GM18505 (cell line): ENCODE data around the gene FANK1.

ENCODE experiments used
- ATAC-seq: cut with Tn5 transposase; IDR thresholded peaks from one replicate; pipeline ENCODE4 v1.9.1; 2021; ENCODE audit not compliant: unreplicated experiment
- POLR2A ChIP-seq: IDR thresholded peaks from 4 replicates; pipeline ENCODE4 v1.6.1; 2011; ENCODE audit warnings: borderline replicate concordance; ENCODE audit not compliant: insufficient read depth, insufficient read length; ENCODE audit errors: extremely low read depth

The FANK1 gene

GRCh38 chr10:125984346-125984745, 88.0 kb downstream of the FANK1 start:
- ATAC-seq, result no peak
- TF ChIP-seq POLR2A, result no peak

- no peak for TF ChIP-seq POLR2A
- no peak for ATAC-seq
These were observed 88.6 kb downstream of the FANK1 start for GRCh38 chr10:125984865-125985495.

GRCh38 chr10:125985557-125986240, 89.3 kb downstream of the FANK1 start:
- no peak for TF ChIP-seq POLR2A
- no peak for ATAC-seq

- no peak for ATAC-seq
- no peak for TF ChIP-seq POLR2A
These were observed 93.4 kb downstream of the FANK1 start for GRCh38 chr10:125989791-125990190.

GRCh38 chr10:125990974-125991373, 94.6 kb downstream of the FANK1 start:
- no peak for TF ChIP-seq POLR2A
- ATAC-seq, result no peak

- ATAC-seq, result no peak
These were observed 95.0 kb downstream of the FANK1 start for GRCh38 chr10:125991392-125991791.

GRCh38 chr10:125992254-125992653, 95.9 kb downstream of the FANK1 start:
- no peak for ATAC-seq
- no peak for TF ChIP-seq POLR2A

More at GRCh38 chr10:125991392-125991791, 95.0 kb downstream of the FANK1 start:
- TF ChIP-seq POLR2A, result no peak

GRCh38 chr10:125994601-125995000, 98.2 kb downstream of the FANK1 start:
- ATAC-seq, result no peak
- no peak for TF ChIP-seq POLR2A

GRCh38 chr10:125995726-125996304, 99.5 kb downstream of the FANK1 start:
- TF ChIP-seq POLR2A, result no peak
- no peak for ATAC-seq

- TF ChIP-seq POLR2A, result no peak
- no peak for ATAC-seq
These were observed 101.2 kb downstream of the FANK1 start for GRCh38 chr10:125997586-125997985.

- TF ChIP-seq POLR2A, result no peak
- ATAC-seq, result no peak
These were observed 103.3 kb downstream of the FANK1 start for GRCh38 chr10:125999694-126000093.

- ATAC-seq, result no peak
- TF ChIP-seq POLR2A, result no peak
These were observed 105.2 kb downstream of the FANK1 start for GRCh38 chr10:126001576-126001975.

GRCh38 chr10:126004752-126005151, 108.4 kb downstream of the FANK1 start:
- no peak for TF ChIP-seq POLR2A
- ATAC-seq, result no peak

- no peak for TF ChIP-seq POLR2A
- ATAC-seq, result no peak
These were observed 109.9 kb downstream of the FANK1 start for GRCh38 chr10:126006264-126006663.
